Activated CD8-positive, alpha-beta T cell treated with anti-CD3 and anti-CD28 coated beads for 36 hours (primary cell): ENCODE results near the gene LIX1L. TPM values are rescaled to one million over a fixed set of nuclear protein-coding genes. Genes with fewer than 3 reads are reported as not detected.
A peak's percentile ranks its signal among the peaks of the same experiment; 100 is the strongest.

Source experiments
- ATAC-seq: fragments of 200-7000 bp; cut with Tn5 transposase; one replicate; pipeline ENCODE4 v1.10.0; 2021; ENCODE audit warnings: mild to moderate bottlenecking, moderate library complexity
- CTCF ChIA-PET: fragments of 350-600 bp; sonication (Branson Sonifier 250); formaldehyde crosslinking; loops from one replicate; lab custom pipeline; 2021; ENCODE audit warnings: antibody characterized with exemption; lab: Charles Lee
- POLR2A ChIA-PET: fragments of 350-600 bp; sonication (Branson Sonifier 250); formaldehyde crosslinking; loops from one replicate; lab custom pipeline; 2021; ENCODE audit warnings: antibody characterized with exemption; lab: Charles Lee
- DNase-seq: peaks from one replicate; pipeline ENCODE4 v3.0.0-alpha.2; 2020
- H3K27ac Mint-ChIP-seq: one replicate; pipeline ENCODE4 v1.8.0; 2021; ENCODE audit warnings: mild to moderate bottlenecking, mixed read lengths
- H3K27me3 Mint-ChIP-seq: one replicate; pipeline ENCODE4 v1.8.0; 2021; ENCODE audit warnings: mixed read lengths
- H3K36me3 Mint-ChIP-seq: one replicate; pipeline ENCODE4 v1.8.0; 2021; ENCODE audit warnings: low read depth, mixed read lengths
- H3K4me1 Mint-ChIP-seq: one replicate; pipeline ENCODE4 v1.8.0; 2021; ENCODE audit warnings: low read depth, mixed read lengths
- H3K4me3 Mint-ChIP-seq: one replicate; pipeline ENCODE4 v1.8.0; 2021; ENCODE audit warnings: mild to moderate bottlenecking, moderate library complexity, mixed read lengths
- H3K9me3 Mint-ChIP-seq: one replicate; pipeline ENCODE4 v1.8.0; 2021; ENCODE audit warnings: mixed read lengths
- intact Hi-C: fragments of 100-400 bp; cut with micrococcal nuclease; formaldehyde crosslinking; loops from one replicate; pipeline ENCODE4 v1.10.0; 2022
- total RNA-seq, 2 experiments: library from RNA; stranded (reverse); gene quantifications; one replicate each; pipeline ENCODE4 v1.2.3, GENCODE V29; 2021
- TF ChIP-seq, protein P1 (sequence below): fragments of 200-600 bp; IDR thresholded peaks from one replicate; pipeline ENCODE4 v1.8.0; 2022; ENCODE audit warnings: antibody characterized with exemption, mild to moderate bottlenecking

Gene LIX1L
- total RNA-seq, 2 experiments from 2014 or later = 41.5 to 43.6 TPM

DNA sequence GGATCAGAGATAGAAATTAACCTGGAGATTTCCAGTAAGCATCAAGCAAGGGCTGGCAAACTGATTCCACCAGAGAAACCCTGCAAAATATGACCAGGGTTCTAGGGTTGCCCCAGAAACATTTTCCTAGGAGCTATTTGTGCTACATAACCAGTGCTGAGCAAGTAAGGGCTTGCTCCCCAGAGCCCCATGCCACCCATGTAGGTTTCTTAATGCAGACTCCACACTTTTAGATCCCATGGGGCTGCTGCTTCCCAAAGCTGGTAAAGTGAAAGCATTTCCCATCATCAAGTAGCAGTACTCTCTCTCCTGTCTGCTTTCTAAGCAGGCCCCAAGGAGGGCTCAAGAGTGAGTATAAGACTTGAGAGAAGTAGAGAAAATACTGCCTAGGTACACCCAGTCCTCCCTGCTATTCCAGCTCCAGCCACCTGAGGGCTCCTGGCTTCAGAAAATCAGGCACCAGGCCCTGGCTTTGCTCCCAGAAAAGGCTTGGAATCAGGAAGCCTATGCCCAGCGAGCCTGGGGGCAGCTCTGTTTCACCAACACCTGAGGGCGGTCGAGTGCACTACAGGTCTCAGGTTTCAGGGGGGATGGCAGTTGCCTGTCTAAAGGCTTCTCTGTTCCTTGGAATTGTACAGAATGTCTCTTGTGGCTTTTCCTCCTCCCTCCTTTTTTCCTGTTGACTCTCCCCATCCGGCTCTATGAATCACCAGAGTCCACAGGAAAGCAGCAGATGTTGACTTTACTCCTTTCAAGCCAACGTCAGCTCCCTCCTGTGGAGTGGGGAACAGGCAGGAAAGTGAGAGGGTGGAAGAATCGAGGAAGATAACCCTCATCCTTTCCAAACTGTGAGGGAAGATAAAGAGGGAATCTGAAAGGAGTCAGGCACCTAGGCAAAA is 66.0 kb downstream of the LIX1L start:
- peak; percentile 77 for DNase-seq
- H3K27me3 Mint-ChIP-seq = peaks cover under 1% of the 10 kb centered on the region
- no peaks in the 10 kb centered on the region for H3K36me3 Mint-ChIP-seq
- TF ChIP-seq, protein P1, sequence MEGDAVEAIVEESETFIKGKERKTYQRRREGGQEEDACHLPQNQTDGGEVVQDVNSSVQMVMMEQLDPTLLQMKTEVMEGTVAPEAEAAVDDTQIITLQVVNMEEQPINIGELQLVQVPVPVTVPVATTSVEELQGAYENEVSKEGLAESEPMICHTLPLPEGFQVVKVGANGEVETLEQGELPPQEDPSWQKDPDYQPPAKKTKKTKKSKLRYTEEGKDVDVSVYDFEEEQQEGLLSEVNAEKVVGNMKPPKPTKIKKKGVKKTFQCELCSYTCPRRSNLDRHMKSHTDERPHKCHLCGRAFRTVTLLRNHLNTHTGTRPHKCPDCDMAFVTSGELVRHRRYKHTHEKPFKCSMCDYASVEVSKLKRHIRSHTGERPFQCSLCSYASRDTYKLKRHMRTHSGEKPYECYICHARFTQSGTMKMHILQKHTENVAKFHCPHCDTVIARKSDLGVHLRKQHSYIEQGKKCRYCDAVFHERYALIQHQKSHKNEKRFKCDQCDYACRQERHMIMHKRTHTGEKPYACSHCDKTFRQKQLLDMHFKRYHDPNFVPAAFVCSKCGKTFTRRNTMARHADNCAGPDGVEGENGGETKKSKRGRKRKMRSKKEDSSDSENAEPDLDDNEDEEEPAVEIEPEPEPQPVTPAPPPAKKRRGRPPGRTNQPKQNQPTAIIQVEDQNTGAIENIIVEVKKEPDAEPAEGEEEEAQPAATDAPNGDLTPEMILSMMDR = peak; percentile 86
- H3K27ac Mint-ChIP-seq = no peak overlapping the region
- no peak overlapping the region for H3K4me3 Mint-ChIP-seq
- no peaks in the 10 kb centered on the region for H3K9me3 Mint-ChIP-seq
- CTCF ChIA-PET = interaction anchor here (0.7 to 3.6 kb wide), 35 partner anchors 9 to 141 kb away, joined by 3 to 43 read pairs (median 5); partner anchors contain the start of genes ITGA10, NUDT17, PEX11B and RBM8A
- ATAC-seq = peak; percentile 84
- peaks cover under 1% of the 10 kb centered on the region for H3K4me1 Mint-ChIP-seq
- POLR2A ChIA-PET = interaction anchor here (1.0 to 1.3 kb wide), 2 partner anchors 33 to 45 kb away, joined by 3 read pairs; partner anchors contain the start of gene PIAS3
- intact Hi-C loops = no loop called here

DNA sequence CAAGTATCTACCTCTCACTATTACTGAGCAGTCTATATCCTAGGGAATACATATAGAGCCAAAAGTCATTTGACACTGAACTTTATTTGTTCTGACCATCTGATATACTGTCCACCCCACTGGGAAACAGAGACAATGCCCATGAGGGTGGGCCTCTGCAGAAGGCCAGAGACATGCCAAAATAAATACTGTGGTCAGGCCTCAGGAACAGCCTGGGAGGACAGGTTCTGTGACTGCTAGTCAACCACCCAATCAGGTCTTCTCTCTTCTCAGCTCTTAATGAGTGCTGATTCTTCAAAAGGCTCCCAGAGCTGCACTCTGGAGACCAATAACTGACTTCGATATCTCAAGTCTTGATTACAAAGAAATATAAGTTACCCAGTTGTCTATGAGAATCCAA is 66.7 kb downstream of the LIX1L start:
- intact Hi-C loops = no loop called here
- Mint-ChIP-seq H3K4me1 (peaks cover 6% of the 10 kb centered on the region), H3K9me3 (no peaks in the 10 kb centered on the region), H3K36me3 (no peaks in the 10 kb centered on the region), H3K27ac (no peak overlapping the region), H3K27me3 (peaks cover 1% of the 10 kb centered on the region), H3K4me3 (no peak overlapping the region)
- POLR2A ChIA-PET = interaction anchor here (1.0 kb wide), 1 partner anchor 32 kb away, joined by 3 read pairs; the partner anchor contains the start of gene PIAS3
- no peak for DNase-seq
- CTCF ChIA-PET = interaction anchor here (0.9 to 3.6 kb wide), 29 partner anchors 9 to 141 kb away, joined by 3 to 43 read pairs (median 6); partner anchors contain the start of genes ITGA10, NUDT17, PEX11B and RBM8A
- ATAC-seq = no peak
- TF ChIP-seq, protein P1 = no peak

DNA sequence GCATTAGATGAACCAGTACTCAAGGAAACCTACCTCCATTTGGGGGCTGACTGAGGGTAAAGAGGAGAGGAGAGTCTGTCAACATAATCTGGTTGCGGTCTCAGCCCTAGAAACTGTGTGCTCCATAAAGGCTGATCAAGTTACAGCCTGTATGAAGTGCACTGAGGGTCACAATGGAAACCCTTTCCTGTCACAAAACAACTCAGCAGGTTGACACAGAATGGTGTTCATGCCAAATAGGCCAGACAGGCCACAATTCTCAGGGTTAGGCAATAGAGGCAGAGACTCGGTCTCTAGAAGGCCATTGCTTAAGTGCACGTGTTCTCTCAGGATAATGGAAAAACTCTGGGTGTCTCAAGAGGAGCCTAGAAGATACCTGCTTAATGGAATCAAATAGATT is 68.1 kb downstream of the LIX1L start:
- no peak overlapping the region for H3K27ac Mint-ChIP-seq
- ChIA-PET POLR2A (interaction anchor here (0.6 kb wide), 1 partner anchor 41 kb away, joined by 3 read pairs; no protein-coding TSS in a partner anchor), CTCF (no interaction called here)
- no peaks in the 10 kb centered on the region for H3K9me3 Mint-ChIP-seq
- H3K27me3 Mint-ChIP-seq = peaks cover 8% of the 10 kb centered on the region
- intact Hi-C loops = no loop called here
- DNase-seq = no peak
- TF ChIP-seq, protein P1 = no peak
- no peaks in the 10 kb centered on the region for H3K36me3 Mint-ChIP-seq
- H3K4me1 Mint-ChIP-seq = peaks cover 14% of the 10 kb centered on the region
- no peak overlapping the region for H3K4me3 Mint-ChIP-seq
- no peak for ATAC-seq

DNA sequence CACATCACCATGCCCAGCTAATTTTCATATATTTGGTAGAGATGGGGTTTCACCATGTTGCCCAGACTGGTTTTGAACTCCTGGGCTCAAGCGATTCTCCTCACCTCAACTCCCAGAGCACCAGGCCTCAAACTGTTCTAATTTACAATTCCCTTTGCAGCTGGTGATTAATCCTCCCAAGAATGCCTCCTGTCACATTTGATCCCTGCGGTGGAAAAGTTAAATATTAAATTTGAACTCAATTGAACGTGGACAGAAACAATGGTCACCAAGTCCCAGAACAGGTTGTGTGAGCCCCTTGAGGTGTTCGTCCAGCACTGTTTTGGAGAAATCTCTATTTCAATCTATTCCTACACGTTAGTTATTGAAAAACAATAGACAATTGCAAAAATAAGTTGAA is 70.2 kb downstream of the LIX1L start:
- peaks cover 17% of the 10 kb centered on the region for H3K27me3 Mint-ChIP-seq
- H3K4me3 Mint-ChIP-seq = no peak overlapping the region
- ATAC-seq (no peak), DNase-seq (no peak)
- ChIA-PET POLR2A (interaction anchor here (1.0 kb wide), 1 partner anchor 31 kb away, joined by 3 read pairs; the partner anchor contains the start of gene PEX11B), CTCF (interaction anchor here (1.6 to 10.2 kb wide), 2 partner anchors 41 to 69 kb away, joined by 3 to 91 read pairs; partner anchors contain the start of gene NUDT17)
- no peaks in the 10 kb centered on the region for H3K36me3 Mint-ChIP-seq
- TF ChIP-seq, protein P1 = no peak
- no peaks in the 10 kb centered on the region for H3K9me3 Mint-ChIP-seq
- intact Hi-C loops = no loop called here
- no peak overlapping the region for H3K27ac Mint-ChIP-seq
- peaks cover 17% of the 10 kb centered on the region for H3K4me1 Mint-ChIP-seq
